DMS114 treated with DMSO at 0.1 percent for 48 hours (cell line): Measurements from ENCODE around the gene ZNF787.

Experiments used
- DNase-seq: peaks from one replicate; lab custom pipeline; 2025; ENCODE audit not compliant: unreplicated experiment; lab: John Stamatoyannopoulos, UW

ZNF787 gene

DNA sequence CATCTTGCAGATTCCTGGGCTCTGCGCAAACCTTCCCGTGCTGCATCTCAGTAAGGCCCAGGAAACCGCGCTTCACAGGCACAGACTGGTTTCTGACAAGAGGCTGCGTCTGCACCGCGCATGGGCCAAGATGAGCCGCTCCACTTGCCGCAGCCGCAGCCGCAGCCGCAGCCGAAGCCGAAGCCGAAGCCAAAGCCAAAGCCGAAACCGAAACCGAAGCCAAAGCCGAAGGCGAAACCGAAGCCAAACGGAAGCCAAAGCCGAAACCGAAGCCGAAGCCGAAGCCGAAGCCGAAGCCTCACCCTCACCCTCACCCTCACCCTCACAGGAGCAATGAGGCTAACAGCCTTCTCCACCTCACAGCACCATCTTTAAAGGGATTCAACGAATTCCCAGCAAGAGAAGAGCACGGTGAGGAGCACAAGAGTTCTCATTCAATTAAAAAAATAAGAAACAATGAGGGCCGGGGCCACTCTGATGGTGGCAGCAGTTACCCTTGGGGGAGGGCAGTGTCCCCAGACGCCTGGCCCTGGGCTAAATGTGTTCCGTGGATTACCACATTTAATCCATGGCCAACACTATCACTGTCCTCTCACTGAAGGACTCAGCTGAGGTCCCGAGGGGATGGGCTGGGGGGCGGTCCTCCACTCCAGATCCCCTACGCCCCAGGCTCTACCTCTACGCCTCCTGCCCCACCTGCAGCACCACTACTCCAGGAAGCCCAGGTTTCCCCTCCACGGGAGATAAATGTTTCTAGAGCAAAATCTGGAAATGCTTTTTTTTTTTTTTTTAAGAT is 29.1 kb downstream of the ZNF787 start:
- peak; percentile 33 for DNase-seq

DNA sequence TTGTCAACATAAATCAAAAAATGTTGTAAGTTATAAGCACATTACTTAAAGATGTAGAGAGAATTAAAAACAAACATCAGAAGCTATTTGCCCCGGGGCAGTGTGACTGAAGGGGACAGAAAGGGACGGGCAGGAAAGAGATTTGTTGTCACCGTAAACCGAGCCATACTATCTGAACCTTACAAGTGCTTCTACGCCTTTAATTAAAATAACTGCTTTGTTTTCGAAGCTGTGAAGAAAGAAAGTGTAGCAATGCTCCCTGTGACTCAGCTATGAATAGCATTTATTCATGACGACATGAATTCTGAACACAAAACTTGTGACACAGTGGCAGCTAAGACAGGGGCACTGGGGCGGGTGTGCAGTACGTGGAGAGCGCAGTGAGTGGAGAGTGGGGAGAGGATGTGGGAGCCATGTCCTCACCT is 30.0 kb downstream of the ZNF787 start:
- no peak for DNase-seq

DNA sequence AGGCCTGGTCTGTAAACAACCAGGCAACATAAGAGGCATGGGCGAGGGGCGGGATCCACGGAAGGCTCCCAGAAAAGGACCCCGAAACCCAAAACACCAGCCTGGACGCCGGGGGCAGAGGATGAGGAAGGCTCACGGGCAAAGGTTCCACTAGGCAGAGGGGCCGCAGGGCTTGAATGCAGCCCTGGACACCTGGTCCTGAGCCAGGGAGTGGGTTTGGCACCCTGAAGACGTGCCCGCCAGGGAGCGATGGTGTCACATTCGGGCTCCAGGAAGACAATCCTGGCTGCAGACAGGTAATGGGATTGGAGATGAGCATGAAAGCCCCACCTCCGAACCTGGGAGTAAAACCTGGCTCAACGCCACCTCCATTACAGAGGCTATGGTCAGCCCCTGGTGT is 31.8 kb downstream of the ZNF787 start:
- no peak for DNase-seq

DNA sequence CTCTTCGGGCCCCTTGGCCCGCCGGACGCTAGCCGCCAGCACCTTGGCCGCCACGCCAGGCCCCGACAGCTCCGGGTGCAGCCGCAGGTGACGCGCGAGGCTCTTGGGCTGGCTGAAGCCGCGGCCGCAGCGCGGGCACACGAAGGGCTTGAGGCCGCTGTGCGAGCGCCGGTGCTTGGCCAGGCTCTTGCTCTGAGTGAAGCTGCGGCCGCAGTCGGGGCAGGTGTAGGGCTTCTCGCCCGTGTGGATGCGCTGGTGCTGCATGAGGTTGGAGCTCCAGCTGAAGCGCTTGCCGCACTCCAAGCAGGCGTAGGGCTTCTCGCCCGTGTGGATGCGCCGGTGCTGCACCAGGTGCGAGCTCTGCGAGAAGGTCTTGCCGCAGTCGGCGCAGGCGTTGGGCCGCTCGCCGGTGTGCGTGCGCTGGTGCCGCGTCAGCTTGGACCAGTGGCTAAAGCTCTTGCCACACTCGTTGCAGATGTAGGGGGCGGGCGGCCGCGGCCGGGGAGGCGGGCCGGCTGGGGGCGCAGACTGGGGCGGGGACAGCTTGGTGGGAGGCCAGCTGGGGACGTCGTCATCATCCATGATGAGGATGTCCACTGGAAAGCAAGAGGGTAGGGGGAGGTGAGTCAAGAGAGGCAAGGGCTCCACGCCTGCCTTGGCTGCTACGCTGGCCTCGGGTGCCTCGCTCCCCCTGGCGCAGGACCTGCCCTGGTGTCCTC is 32.4 kb downstream of the ZNF787 start:
- no peak for DNase-seq

DNA sequence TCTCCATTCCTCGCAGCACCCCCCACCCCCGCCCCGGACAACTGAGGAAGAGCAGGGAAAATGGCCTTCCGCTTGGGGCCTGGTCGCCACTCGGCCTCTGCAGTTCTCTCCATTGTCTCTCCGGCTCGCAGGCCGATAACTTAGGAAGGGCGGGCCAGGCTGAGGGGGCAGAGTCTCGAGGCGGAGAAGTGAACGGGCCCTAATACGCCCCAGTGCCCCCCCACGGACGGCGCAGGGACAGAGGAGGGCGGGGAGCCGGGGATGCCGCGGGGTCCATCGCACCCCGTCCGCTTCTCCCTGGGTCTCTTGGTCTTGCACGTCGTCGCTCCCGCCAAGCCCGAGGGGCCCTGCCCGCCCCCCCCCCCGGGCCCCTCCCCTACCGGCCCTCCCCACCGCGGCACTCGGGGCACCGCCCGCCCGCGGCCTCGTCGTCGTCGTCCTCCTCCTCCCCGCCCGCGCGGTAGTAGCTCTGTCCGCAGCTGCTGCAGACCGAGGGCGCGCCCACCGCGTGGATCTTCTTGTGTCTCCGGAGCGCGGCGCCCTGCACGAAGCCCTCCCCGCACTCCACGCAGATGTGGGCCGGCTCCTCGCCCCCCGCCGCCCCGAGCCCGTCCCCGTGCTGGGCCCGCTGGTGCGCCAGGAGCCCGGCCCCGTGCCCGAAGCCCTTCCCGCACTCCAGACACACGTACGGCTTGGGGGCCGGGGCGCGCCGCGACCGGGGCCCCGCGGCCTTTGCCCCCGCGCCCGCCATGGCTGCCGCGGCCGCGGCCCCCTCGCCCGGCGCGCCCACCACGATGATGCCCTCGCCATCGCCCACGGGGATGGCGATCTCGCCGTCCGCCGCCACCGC is 33.2 kb downstream of the ZNF787 start:
- no peak for DNase-seq

DNA sequence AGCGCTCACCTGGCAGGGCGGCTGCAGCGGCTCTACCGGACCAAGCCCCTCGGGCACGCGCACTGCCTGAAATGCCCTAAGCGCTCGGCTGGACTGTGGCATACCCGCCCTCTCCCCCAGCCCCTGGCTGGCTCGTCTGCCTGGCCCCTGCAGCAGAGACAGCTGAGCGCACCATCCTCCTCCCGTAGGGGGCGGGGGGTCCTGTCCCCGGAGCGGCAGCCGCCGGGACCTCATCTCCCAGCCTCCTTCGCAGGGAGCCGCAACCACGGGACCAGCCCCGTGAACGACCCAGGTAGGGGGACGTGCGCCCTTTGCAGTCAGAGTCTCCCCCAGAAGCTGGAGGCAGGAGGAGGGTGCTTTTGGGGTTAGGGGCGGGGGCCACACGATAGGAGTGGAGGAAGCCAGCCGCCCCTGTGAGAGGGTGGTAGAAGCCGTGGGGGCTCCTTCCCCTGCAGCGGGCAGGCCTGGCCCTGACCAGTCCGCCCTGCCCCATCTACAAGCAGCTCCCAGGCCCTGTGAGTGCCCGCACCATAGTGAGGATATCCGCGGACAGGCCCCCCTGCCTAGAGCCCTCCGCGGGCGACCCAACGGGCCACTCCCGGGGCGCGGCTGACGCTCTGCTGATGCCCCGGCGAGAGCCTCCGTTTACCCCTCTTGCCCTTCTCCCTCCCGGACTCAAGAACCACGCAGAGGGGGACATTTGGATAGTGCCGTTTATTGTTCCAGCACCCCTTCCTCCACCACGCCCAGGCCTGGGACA is 34.2 kb downstream of the ZNF787 start:
- no peak for DNase-seq

DNA sequence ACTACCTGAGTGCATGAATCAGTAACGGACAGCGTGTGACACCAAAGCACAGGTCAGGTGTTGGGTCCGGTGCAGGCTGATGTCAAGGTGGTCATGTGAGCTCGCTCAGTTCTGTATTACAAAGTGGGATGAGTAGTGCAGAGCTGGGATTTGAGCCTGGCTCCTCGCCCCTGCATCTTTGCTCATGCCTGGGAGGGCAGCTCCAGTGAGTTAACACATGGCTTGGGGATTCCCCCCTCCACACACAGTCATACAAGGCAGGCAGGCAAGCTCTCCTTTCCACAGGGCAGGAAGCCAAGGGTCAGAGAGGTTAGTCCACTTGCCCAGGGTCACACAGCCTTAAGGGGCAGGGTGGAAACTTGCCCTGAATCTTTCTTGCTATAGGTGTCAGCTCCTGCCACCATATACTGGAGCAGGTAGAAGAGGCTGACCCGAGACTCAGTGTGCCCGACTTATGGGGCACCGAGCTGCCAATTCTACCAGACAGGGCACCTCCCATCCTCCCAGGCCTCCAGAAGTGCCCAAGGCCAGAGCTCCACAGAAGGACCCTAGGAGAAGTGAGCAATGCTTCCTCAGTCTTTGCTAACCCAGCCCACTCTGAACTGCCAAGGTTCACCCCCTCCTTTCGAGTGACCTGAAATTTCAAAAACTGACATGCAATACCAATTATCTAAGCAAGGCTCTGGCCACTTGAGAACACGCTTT is 35.4 kb downstream of the ZNF787 start:
- DNase-seq, result no peak

DNA sequence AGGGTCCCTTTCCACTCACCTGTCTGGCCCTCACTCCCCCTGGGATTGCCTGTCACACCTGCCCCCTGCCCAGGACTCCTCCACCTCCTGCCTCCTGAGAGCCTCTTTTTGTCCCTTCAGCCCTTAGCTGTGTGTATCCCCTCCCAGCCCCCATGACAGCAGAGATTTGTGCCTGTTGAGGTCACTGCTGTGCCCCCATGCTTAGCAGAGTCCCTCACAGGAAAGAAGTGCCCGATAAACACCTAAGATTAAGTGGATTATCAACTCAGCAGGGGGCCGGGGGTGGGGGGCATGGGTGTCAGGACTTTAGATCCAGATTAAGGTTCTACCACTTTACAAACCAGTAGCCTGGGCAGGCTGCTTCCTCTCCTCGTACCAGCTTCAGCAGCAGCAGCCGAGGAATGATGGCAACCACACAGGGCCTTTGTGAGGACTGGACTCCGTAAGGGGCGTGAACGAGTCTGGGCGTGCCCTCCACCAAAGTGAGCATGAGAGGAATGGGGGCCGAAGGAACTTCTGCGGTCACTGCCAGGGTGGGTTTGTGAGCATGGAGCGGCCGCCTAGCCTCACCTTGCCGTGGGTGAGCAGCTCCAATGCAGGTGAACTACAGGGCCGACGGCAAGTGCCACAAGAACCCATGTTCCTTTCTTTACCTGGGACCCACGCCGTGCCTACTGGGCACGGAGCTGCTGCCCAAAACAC is 36.1 kb downstream of the ZNF787 start:
- DNase-seq, result no peak

DNA sequence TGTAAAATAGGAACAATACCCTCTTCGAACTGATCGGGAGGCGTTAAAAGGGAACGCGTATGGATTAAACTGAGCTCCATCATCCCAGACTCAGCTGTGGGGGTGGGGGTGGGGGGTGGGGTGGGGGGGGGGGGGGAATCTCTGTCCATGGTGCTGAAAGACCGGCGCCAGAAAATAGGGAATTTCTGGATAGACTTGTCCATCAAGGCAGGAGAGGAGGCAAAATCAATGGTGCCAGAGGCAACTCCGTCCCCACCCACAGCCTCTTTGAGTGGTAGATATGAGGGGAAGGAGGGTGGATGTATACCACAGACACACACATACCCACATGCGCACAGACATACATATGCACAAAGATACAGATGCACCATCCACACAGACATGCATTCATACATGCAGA is 37.4 kb downstream of the ZNF787 start:
- DNase-seq, result no peak

DNA sequence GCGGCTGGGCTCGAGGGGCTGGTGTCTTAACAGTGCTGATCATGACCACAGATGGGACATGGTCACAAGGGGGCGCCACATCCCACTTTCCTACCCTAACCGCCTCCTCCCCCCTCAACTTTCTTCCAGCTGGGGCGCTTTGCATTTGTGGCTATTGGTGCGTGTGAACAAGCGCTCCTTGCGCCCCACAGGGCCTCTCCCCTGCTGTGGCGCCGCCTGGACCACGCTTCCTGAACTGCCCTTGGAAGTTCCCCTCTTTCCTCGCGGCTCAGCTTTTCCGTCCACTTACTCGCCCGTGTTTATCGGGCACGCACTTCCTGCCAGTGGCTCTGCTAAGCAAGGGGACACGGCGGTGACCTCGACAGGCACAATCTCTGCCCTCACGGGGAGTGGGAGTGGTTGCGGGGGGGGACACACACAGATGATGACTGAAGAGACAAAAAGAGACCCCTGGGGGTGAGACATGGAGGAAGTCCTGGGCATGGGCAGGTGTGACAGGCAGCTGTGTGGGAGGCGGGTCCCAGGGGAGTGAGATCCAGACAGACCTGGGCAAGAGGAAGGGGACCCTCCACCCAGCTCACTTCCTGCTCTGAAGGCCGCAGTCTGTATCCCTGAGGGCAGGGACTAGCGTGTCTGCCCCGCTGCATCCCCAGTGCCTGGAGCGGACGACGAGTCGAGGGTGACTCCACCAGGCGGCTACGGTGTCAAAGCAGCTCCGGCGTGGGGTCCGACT is 40.3 kb downstream of the ZNF787 start:
- DNase-seq, result no peak

DNA sequence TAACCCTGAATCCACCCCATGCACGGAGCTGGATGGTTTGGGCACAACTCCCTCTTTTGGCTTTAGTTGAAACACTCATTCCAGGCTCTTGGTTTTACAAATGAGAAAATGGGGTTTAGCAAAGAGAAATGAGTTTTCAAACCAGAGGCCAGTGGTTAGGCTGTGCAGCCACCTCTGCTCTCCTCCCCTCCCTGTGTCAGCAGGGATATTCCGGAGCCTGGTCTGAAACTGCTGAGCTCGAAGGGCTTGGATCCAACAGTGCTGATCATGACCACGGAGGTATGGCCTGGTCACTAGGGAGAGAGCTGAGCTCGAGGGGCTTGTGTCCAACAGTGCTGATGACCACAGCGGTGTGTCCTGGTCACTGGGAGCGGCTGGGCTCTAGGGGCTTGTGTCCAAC is 41.5 kb downstream of the ZNF787 start:
- DNase-seq, result no peak

DNA sequence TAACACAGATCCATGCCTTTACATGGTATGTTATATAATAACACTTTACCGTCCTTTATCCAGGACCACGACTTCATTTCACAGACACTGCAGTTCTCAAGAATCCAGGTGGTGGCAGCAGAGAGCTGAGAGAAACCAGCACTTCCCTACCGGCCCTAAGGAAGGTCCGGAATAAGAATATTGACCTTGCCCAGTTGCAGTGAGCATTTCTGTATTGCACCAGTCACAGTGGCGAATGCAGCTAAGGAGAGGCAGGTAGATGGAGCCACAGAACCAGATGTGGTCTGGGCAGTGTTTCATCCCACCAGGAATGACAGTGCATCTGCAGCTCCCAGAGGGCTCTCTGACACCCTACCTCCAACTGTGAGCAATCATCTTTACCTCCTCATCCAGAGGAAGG is 44.6 kb downstream of the ZNF787 start:
- DNase-seq, result peak; percentile 49

DNA sequence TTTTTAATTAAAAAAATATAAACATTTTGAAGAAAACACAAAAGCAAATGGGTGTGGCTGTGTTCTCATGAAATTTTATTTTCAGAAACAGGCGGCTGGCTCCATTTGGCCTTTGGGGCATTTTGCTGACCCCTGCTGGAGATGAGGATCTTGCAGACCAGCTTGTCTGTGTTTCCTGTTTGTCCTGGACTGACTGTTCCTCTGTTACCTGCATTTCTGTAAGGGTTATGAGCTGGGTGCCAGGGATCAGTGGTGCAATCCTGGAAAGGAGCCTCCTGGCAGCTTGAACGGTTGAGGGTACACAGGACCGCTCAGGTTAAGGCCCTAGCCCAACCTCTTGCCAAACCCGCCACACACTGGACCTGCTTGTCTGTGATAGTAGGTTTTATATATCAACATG is 49.9 kb downstream of the ZNF787 start:
- DNase-seq, result no peak

DNA sequence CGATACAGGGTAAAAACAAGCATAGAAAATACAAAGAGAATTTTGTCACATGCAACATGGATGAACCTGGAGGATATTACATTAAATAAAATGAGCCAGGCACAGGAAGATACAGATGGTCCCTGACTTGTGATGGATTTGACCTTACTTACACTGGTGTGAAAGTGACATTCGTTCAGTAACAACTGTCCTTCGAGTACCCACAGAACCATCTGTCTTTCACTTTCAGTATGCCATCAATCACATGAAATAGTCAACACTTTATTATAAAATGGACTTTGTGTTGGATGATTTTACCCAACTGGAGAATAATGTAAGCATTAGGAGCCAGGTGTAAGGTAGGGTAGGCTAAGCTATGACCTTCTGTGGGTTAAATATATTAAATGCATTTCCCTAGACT is 51.5 kb downstream of the ZNF787 start:
- DNase-seq, result no peak

DNA sequence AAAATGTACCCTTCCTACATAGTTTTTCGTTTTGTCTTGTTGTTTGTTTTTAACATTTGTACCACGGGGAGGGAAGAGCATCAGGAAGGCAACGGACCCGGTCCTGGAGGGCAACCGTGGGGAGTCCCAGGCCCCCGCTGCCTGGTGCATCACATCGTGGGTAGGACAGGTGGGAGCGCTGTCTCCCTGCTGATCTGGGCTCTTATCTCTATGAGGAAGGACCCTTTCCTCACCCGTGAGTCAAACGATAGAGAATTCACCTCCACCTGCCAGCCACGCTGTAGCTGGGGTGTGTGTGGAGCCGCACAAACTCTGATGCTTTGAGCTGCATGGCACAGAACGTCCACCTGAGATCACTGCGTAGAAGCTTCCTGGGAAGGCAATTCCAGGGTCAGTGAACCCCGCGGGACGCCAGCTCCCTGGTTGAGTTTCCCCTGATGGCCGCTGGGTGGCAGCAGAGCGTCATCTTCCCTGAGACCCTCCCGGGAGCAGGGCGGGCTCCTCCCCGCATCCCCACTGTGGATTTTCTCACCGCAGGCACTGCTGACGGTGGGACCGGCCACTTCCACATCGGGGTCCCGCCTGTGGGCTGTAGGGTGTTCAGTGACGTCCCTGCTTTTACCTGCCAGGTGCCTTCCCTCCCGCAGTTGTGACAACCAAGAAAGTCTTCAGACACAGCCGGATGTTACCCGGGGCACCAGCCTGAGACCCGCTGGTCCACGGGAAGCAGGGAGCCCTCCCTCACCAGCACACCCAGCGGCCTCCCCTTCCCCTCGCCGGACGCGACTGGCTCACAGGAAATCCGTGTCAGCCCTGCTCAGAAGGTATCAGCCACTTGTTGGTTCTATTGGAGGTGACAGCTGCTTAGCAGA is 54.7 kb downstream of the ZNF787 start:
- DNase-seq, result peak; percentile 34

DNA sequence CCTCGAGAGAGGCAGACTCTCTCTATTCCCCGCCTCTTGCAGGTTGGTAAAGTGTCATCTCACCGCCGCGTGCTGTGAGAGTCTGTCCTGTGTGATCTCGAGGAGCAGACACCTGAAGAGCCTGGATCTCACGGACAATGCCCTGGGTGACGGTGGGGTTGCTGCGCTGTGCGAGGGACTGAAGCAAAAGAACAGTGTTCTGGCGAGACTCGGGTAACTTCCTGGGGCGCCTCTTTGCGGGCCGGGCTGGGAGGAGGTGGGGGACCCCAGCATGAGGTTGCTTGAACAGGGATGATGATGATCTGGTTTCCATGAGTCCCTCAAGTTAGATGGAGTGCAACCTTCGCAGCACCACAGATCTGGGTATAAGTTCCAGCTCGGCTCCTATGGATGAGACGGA is 67.5 kb downstream of the ZNF787 start:
- DNase-seq, result no peak
